Hepatocyte (in vitro differentiated cells): ENCODE data around the gene PAEP. TPM values are rescaled to one million over a fixed set of nuclear protein-coding genes. Genes with fewer than 3 reads are reported as not detected.

Experiments
- DNase-seq: peaks from one replicate; pipeline ENCODE4 v3.0.0-alpha.2; 2016; ENCODE audit warnings: low spot score
- H2AFZ ChIP-seq: fragments of 200-600 bp; sonication (generic); 2 replicates; pipeline ENCODE4 v1.6.0; 2016; ENCODE audit warnings: antibody characterized with exemption, mild to moderate bottlenecking
- H3K27ac ChIP-seq: fragments of 200-600 bp; sonication (generic); 2 replicates; pipeline ENCODE4 v1.5.1; 2016; ENCODE audit warnings: mild to moderate bottlenecking
- H3K27me3 ChIP-seq: fragments of 200-600 bp; sonication (generic); 2 replicates; pipeline ENCODE4 v1.6.1; 2016
- H3K36me3 ChIP-seq: fragments of 200-600 bp; sonication (generic); replicated peaks from 2 replicates; pipeline ENCODE4 v1.5.1; 2016; ENCODE audit warnings: low read depth; ENCODE audit not compliant: insufficient read depth
- H3K4me1 ChIP-seq: fragments of 200-600 bp; sonication (generic); 2 replicates; pipeline ENCODE4 v1.5.1; 2016; ENCODE audit warnings: mild to moderate bottlenecking, moderate library complexity; ENCODE audit not compliant: insufficient read depth
- H3K4me2 ChIP-seq: fragments of 200-600 bp; sonication (generic); 2 replicates; pipeline ENCODE4 v1.6.0; 2016
- H3K4me3 ChIP-seq: fragments of 200-600 bp; sonication (generic); 2 replicates; pipeline ENCODE4 v1.5.1; 2016; ENCODE audit warnings: mild to moderate bottlenecking
- H3K79me2 ChIP-seq: fragments of 200-600 bp; sonication (generic); 2 replicates; pipeline ENCODE4 v1.6.0; 2017; ENCODE audit warnings: mild to moderate bottlenecking
- H3K9me2 ChIP-seq: fragments of 200-600 bp; sonication (generic); replicated peaks from 2 replicates; pipeline ENCODE4 v1.6.0; 2017; ENCODE audit warnings: mild to moderate bottlenecking; ENCODE audit not compliant: insufficient read depth
- H3K9me3 ChIP-seq: fragments of 200-600 bp; sonication (generic); 2 replicates; pipeline ENCODE4 v1.5.1; 2016; ENCODE audit warnings: low read depth, mild to moderate bottlenecking
- H4K20me1 ChIP-seq: fragments of 200-600 bp; sonication (generic); 2 replicates; pipeline ENCODE4 v1.6.0; 2016; ENCODE audit warnings: mild to moderate bottlenecking; ENCODE audit not compliant: insufficient read depth, poor library complexity, severe bottlenecking
- CTCF ChIP-seq: fragments of 200-600 bp; sonication (generic); IDR thresholded peaks from 2 replicates; pipeline ENCODE4 v1.5.1; 2016; ENCODE audit warnings: antibody characterized with exemption, mild to moderate bottlenecking; ENCODE audit not compliant: poor library complexity
- EZH2 ChIP-seq: fragments of 200-600 bp; sonication (generic); IDR thresholded peaks from 2 replicates; pipeline ENCODE4 v1.6.1; 2016; ENCODE audit warnings: antibody characterized with exemption, mild to moderate bottlenecking, borderline replicate concordance
- EZH2phosphoT487 ChIP-seq: fragments of 200-600 bp; sonication (generic); IDR thresholded peaks from one replicate; pipeline ENCODE4 v1.6.1; 2018; ENCODE audit warnings: antibody characterized with exemption, mild to moderate bottlenecking, low read depth, moderate library complexity; ENCODE audit not compliant: unreplicated experiment, severe bottlenecking
- WGBS: methylation state at CpG from one replicate; pipeline ENCODE4 v1.1.6; 2016; ENCODE audit warnings: low lambda C conversion rate; ENCODE audit errors: missing lambda C conversion rate; 5-methylcytosine and 5-hydroxymethylcytosine counted together
- polyA plus RNA-seq: library from polyadenylated mRNA; unstranded; fragments of >200 nt; fragmentation: Nextera tagmentation; extraction: Ambion mirVana; gene quantifications from 2 replicates; pipeline ENCODE4 v1.2.1, GENCODE V29; 2016
- total RNA-seq: library from RNA; depleted of rRNA; stranded (reverse); fragments of >200 nt; gene quantifications from 2 replicates; pipeline ENCODE4 v1.2.3, GENCODE V29; 2014

The PAEP gene
- total and polyA plus RNA-seq, 2 experiments from 2014 or later = not detected

DNA sequence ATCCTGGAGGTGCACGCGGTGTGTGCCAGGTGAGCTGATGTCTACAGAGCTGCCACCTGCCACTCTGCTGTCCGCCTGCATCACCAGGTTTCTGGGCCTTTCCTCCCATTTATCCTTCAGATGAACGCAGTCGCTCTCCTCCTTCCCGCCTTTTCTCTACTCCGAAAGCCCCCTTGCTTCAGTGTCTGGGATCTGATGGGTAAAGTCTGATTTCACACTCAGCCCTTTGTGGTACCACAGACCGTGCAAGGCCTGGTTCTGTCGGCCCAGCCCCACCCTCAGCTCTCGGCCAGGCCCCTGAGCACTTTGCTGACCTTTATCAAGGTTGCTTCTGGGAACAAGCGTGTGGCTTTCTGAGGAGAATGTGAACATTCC, 45.3 kb downstream of the PAEP start:
- TF ChIP-seq EZH2phosphoT487 (no peak), EZH2 (no peak), CTCF (no peak)
- Histone ChIP-seq H3K4me2 (no peak overlapping the region), H3K9me3 (no peaks in the 10 kb centered on the region), H3K36me3 (no peaks in the 10 kb centered on the region), H4K20me1 (no peaks in the 10 kb centered on the region), H3K27ac (no peak overlapping the region), H2AFZ (no peak overlapping the region), H3K79me2 (no peaks in the 10 kb centered on the region), H3K4me3 (no peak overlapping the region), H3K9me2 (no peaks in the 10 kb centered on the region), H3K4me1 (no peaks in the 10 kb centered on the region), H3K27me3 (no peaks in the 10 kb centered on the region)
- 92% methylated on average over 11 of the region's 11 CpGs for WGBS
- DNase-seq = no peak

DNA sequence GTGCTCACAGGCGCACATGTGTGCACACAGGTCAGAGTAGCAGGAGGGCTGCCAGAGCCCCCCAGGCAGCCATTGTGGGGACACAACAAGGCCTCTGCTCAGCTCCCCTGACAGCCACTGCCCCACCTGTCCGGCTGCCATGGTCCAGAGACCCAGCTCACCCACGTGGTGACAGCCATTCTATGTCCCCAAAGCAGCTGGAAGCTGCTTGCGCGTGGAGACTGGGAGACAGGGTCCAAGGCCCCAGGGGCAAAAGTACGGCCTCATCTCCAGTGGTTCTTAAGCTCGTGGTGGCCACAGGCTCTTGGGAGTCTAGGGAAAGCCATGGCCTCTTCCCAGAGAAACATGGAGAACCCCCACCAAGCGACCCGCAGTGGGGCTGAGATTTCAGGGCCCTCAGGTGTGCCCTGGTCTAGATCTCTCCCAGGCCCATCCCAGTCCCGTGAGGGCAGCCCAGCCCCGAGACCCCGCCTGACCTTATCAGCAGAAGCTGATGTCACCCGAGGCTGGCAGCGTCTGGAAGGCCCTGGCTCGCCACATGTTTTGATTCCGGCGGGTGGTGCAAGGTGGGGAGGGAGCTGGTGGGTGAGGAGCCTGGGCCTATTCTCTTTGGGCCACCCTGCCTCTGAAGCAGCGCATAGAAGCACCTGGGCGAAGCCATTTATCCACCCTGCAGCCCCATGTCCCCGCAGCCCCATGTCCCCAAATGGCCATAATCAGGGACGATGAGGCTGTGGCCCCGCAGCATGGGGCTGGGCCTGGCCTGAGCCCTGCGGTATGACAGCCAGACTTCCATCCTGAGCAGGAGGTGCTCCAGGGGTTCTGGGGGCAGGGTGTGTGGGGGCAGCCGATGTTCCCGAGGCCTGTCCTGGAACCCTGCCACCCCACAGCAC, 46.1 kb downstream of the PAEP start:
- no peak for TF ChIP-seq EZH2
- TF ChIP-seq EZH2phosphoT487 = no peak
- no peak for TF ChIP-seq CTCF
- H3K9me2 ChIP-seq = no peaks in the 10 kb centered on the region
- H3K79me2 ChIP-seq = no peaks in the 10 kb centered on the region
- no peak overlapping the region for H3K27ac ChIP-seq
- peak; percentile 3 for DNase-seq
- H3K9me3 ChIP-seq = no peaks in the 10 kb centered on the region
- no peaks in the 10 kb centered on the region for H4K20me1 ChIP-seq
- 85% methylated on average over 23 of the region's 25 CpGs for WGBS
- no peaks in the 10 kb centered on the region for H3K36me3 ChIP-seq
- no peak overlapping the region for H3K4me3 ChIP-seq
- H3K4me1 ChIP-seq = no peaks in the 10 kb centered on the region
- H2AFZ ChIP-seq = no peak overlapping the region
- H3K27me3 ChIP-seq = no peaks in the 10 kb centered on the region
- H3K4me2 ChIP-seq = no peak overlapping the region

DNA sequence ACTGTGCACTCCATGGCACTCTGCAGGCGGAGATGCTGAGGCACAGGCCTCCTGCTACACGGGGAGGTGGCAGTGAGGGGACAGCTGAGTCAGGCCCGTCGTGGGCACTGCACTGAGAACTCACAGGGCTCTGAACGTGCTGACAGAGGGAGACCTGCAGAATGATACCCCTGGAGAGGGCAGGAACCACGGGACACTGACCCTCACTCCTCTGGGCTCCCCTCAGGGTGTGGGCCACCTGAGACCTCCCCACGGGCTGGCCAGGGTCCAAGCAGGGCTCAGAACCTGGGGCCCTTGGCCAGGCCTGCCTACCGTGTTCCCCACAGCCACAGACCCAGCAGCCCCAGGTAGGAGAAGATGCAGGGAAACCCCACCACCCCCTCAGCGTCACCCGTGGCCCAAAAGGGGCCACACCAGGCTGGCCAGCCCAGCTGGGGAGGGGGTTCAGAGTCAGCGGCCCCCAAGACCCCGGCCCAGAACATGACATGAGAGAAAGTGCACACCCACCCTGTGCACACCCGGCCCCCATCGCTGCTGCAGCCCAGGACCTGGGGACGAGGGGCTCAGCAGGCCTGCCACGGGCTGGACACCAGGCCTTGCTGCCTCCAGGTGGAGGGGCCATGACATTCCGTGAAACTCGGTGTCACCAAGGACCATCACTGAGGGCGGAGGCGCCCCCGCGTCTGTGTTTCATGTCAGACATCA, 46.9 kb downstream of the PAEP start:
- no peak overlapping the region for H3K27ac ChIP-seq
- no peaks in the 10 kb centered on the region for H3K4me1 ChIP-seq
- no peaks in the 10 kb centered on the region for H4K20me1 ChIP-seq
- no peak for TF ChIP-seq CTCF
- TF ChIP-seq EZH2 = no peak
- no peak for TF ChIP-seq EZH2phosphoT487
- no peak overlapping the region for H3K4me2 ChIP-seq
- H3K36me3 ChIP-seq = no peaks in the 10 kb centered on the region
- no peaks in the 10 kb centered on the region for H3K27me3 ChIP-seq
- no peaks in the 10 kb centered on the region for H3K9me2 ChIP-seq
- DNase-seq = peak; percentile 3
- no peaks in the 10 kb centered on the region for H3K79me2 ChIP-seq
- no peak overlapping the region for H2AFZ ChIP-seq
- 94% methylated on average over 18 of the region's 22 CpGs for WGBS
- H3K9me3 ChIP-seq = no peaks in the 10 kb centered on the region
- H3K4me3 ChIP-seq = no peak overlapping the region
